A673 (cell line): ENCODE data around the gene CCDC7. TPM values are rescaled to one million over a fixed set of nuclear protein-coding genes. Genes with fewer than 3 reads are reported as not detected.

Source experiments
- BruUV-seq: library from RNA; stranded (reverse); fragments of 400-500 nt; replicated peaks from 2 replicates; lab custom pipeline; 2021; lab: Mats Ljungman, UMichigan
- CTCF ChIA-PET: fragments of 300-600 bp; sonication (Branson Sonifier 250); formaldehyde crosslinking; loops from one replicate; lab custom pipeline; 2022; ENCODE audit warnings: antibody characterized with exemption; lab: Charles Lee
- POLR2A ChIA-PET: fragments of 300-600 bp; sonication (Branson Sonifier 250); formaldehyde crosslinking; loops from one replicate; lab custom pipeline; 2022; ENCODE audit warnings: antibody characterized with exemption; ENCODE audit not compliant: low non-redundant PET; lab: Charles Lee
- DNase-seq: peaks from one replicate; pipeline ENCODE4 v3.0.0-alpha.2; 2015; ENCODE audit warnings: low spot score
- H3K27ac ChIP-seq: fragments of 200-600 bp; sonication (generic); 2 replicates; pipeline ENCODE4 v1.5.1; 2016; ENCODE audit warnings: mixed run types, low read depth, mild to moderate bottlenecking, mixed read lengths, antibody characterized with exemption, low read length; ENCODE audit not compliant: poor library complexity, severe bottlenecking
- H3K27me3 ChIP-seq: fragments of 200-600 bp; sonication (generic); replicated peaks from 2 replicates; pipeline ENCODE4 v1.6.1; 2017; ENCODE audit warnings: mixed run types, low read depth, mild to moderate bottlenecking, mixed read lengths, antibody characterized with exemption, low read length; ENCODE audit not compliant: insufficient read depth, poor library complexity
- H3K36me3 ChIP-seq: fragments of 200-600 bp; sonication (generic); 2 replicates; pipeline ENCODE4 v1.6.1; 2016; ENCODE audit warnings: mixed run types, mild to moderate bottlenecking, mixed read lengths, antibody characterized with exemption, low read length; ENCODE audit not compliant: insufficient read depth, poor library complexity, severe bottlenecking
- H3K4me1 ChIP-seq: fragments of 200-600 bp; sonication (generic); 2 replicates; pipeline ENCODE4 v1.6.1; 2017; ENCODE audit warnings: mixed run types, mild to moderate bottlenecking, mixed read lengths, antibody characterized with exemption, low read length; ENCODE audit not compliant: insufficient read depth, poor library complexity, severe bottlenecking
- H3K4me3 ChIP-seq: fragments of 200-600 bp; sonication (generic); 2 replicates; pipeline ENCODE4 v1.5.1; 2016; ENCODE audit warnings: low read depth, mixed run types, mild to moderate bottlenecking, mixed read lengths, low read length; ENCODE audit not compliant: poor library complexity, severe bottlenecking
- H3K9me3 ChIP-seq: fragments of 200-600 bp; sonication (generic); 2 replicates; pipeline ENCODE4 v1.6.1; 2016; ENCODE audit warnings: mixed run types, low read depth, mild to moderate bottlenecking, mixed read lengths, antibody characterized with exemption, low read length; ENCODE audit not compliant: poor library complexity, severe bottlenecking
- EZH2 ChIP-seq: fragments of 200-600 bp; sonication (generic); IDR thresholded peaks from 2 replicates; pipeline ENCODE4 v1.6.1; 2017; ENCODE audit warnings: borderline replicate concordance, low read depth, mild to moderate bottlenecking, mixed read lengths, antibody characterized with exemption, low read length; ENCODE audit not compliant: poor library complexity, severe bottlenecking
- intact Hi-C: fragments of 100-400 bp; cut with micrococcal nuclease; formaldehyde crosslinking; loops from one replicate; pipeline ENCODE4 v1.10.0; 2022; ENCODE audit not compliant: unreplicated experiment
- total RNA-seq: library from RNA; stranded (reverse); gene quantifications from 2 replicates; pipeline ENCODE4 v1.2.3, GENCODE V29; 2021
- TF ChIP-seq, protein P1 (sequence below): fragments of 300-800, 200-600 bp; sonication (generic); conservative IDR thresholded peaks from 2 replicates; pipeline ENCODE4 v1.5.1; 2017; ENCODE audit warnings: low read depth, mild to moderate bottlenecking, antibody characterized with exemption, low read length, moderate library complexity, mixed read lengths

Gene CCDC7
- total RNA-seq, 1 experiment from 2014 or later, result 16.4 TPM

DNA sequence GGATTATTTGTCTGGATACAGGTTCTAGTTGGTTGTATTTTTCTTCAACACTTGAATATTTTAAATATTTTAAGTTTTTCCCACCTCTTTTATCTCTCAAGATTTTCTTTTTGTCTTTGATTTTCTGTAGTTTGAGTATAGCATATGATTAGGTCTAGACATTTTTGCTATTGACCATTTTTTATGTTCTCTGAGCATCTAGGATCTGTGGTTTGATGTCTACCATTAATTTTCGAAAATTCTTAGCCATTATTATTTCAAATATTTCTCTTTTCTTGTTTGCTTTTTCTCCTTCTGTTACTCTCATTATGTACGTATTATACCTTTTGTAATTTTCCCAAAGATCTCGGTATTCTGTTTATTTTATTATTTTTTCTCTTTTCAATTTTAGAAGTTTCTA, 293.0 kb downstream of the CCDC7 start:
- BruUV-seq, result no TSS peak
- Histone ChIP-seq H3K4me1 (no peaks in the 10 kb centered on the region), H3K36me3 (no peaks in the 10 kb centered on the region), H3K27ac (no peak overlapping the region), H3K9me3 (no peaks in the 10 kb centered on the region), H3K4me3 (no peak overlapping the region), H3K27me3 (no peaks in the 10 kb centered on the region)
- no peak for TF ChIP-seq EZH2
- TF ChIP-seq, protein P1, sequence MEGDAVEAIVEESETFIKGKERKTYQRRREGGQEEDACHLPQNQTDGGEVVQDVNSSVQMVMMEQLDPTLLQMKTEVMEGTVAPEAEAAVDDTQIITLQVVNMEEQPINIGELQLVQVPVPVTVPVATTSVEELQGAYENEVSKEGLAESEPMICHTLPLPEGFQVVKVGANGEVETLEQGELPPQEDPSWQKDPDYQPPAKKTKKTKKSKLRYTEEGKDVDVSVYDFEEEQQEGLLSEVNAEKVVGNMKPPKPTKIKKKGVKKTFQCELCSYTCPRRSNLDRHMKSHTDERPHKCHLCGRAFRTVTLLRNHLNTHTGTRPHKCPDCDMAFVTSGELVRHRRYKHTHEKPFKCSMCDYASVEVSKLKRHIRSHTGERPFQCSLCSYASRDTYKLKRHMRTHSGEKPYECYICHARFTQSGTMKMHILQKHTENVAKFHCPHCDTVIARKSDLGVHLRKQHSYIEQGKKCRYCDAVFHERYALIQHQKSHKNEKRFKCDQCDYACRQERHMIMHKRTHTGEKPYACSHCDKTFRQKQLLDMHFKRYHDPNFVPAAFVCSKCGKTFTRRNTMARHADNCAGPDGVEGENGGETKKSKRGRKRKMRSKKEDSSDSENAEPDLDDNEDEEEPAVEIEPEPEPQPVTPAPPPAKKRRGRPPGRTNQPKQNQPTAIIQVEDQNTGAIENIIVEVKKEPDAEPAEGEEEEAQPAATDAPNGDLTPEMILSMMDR, result no peak
- POLR2A ChIA-PET, result no interaction called here
- intact Hi-C loops, result no loop called here
- DNase-seq, result no peak
- CTCF ChIA-PET, result no interaction called here

DNA sequence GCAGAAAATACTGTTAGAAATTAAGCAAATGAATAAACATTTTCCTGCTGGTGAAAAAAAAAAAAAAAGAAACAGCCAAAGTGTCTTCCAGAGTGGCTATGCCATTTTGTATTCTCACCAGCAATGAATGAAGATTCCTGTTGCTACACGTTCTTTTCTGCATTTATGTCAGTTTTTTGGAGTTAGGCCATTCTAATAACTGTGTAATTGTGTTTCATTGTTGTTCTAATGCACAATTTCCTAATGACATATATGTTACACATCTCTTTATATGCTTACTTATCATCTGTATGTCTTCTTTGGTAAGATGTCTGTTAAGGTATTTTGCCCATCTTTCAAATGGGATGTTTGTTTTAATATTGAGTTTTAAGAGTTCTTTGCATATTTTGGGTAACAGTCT, 298.4 kb downstream of the CCDC7 start:
- TF ChIP-seq EZH2, result no peak
- TF ChIP-seq, protein P1, result no peak
- H3K4me1 ChIP-seq, result no peaks in the 10 kb centered on the region
- CTCF ChIA-PET, result no interaction called here
- BruUV-seq, result no TSS peak
- H3K9me3 ChIP-seq, result no peaks in the 10 kb centered on the region
- H3K27ac ChIP-seq, result no peak overlapping the region
- no peaks in the 10 kb centered on the region for H3K36me3 ChIP-seq
- H3K4me3 ChIP-seq, result no peak overlapping the region
- intact Hi-C loops, result no loop called here
- POLR2A ChIA-PET, result no interaction called here
- no peak for DNase-seq
- H3K27me3 ChIP-seq, result no peaks in the 10 kb centered on the region

DNA sequence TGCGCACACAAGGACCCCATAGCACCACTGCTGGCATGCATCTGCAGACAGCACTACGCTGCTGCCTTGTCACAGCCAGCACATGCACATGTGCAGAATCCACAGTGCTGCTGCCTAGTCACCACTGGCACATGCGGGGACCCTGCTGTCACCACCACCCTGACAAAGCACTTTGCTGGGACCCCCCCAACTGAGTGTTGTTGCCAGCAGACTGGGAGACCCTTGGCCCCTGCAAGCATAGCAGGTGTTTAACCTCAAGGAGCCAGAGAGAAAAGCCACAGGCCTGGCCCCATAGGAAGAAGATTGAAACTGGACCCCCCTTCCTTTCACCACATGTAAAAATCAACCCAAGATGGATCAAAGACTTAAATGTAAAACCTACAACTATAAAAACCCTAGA, 300.9 kb downstream of the CCDC7 start:
- TF ChIP-seq, protein P1, result no peak
- TF ChIP-seq EZH2, result no peak
- intact Hi-C loops, result no loop called here
- no TSS peak for BruUV-seq
- H3K9me3 ChIP-seq, result no peaks in the 10 kb centered on the region
- no peaks in the 10 kb centered on the region for H3K27me3 ChIP-seq
- DNase-seq, result no peak
- ChIA-PET CTCF (no interaction called here), POLR2A (no interaction called here)
- H3K36me3 ChIP-seq, result no peaks in the 10 kb centered on the region
- H3K4me1 ChIP-seq, result no peaks in the 10 kb centered on the region
- H3K27ac ChIP-seq, result no peak overlapping the region
- no peak overlapping the region for H3K4me3 ChIP-seq
